GM23338 (cell line): ENCODE data around the gene ACTG1. TPM values are rescaled to one million over a fixed set of nuclear protein-coding genes. Genes with fewer than 3 reads are reported as not detected.

Experiments
- ATAC-seq: fragments of 200-7000 bp; cut with Tn5 transposase; 3 replicates; pipeline ENCODE4 v1.9.1; 2020
- DNase-seq: peaks from one replicate; pipeline ENCODE4 v3.0.0-alpha.2; 2015; ENCODE audit warnings: low spot score
- H2AFZ ChIP-seq: fragments of 200-600 bp; sonication (generic); 2 replicates; pipeline ENCODE4 v1.8.0; 2016; ENCODE audit warnings: antibody characterized with exemption, mild to moderate bottlenecking, moderate library complexity
- H3F3A ChIP-seq: fragments of 200-600 bp; sonication (generic); replicated peaks from 2 replicates; pipeline ENCODE4 v1.8.0; 2017; ENCODE audit warnings: antibody characterized with exemption, mixed run types, low read depth
- H3K27ac ChIP-seq: fragments of 200-600 bp; sonication (generic); 2 replicates; pipeline ENCODE4 v1.6.1; 2016; ENCODE audit warnings: low read depth
- H3K27me3 ChIP-seq: fragments of 200-600 bp; sonication (generic); 2 replicates; pipeline ENCODE4 v1.8.0; 2016; ENCODE audit warnings: mild to moderate bottlenecking, mixed run types, moderate library complexity; ENCODE audit not compliant: insufficient read depth
- H3K36me3 ChIP-seq: fragments of 200-600 bp; sonication (generic); 2 replicates; pipeline ENCODE4 v1.8.0; 2016; ENCODE audit warnings: mild to moderate bottlenecking; ENCODE audit not compliant: insufficient read depth
- H3K4me1 ChIP-seq: fragments of 200-600 bp; sonication (generic); 2 replicates; pipeline ENCODE4 v1.8.0; 2016; ENCODE audit warnings: mild to moderate bottlenecking, moderate library complexity; ENCODE audit not compliant: insufficient read depth
- H3K4me2 ChIP-seq: fragments of 200-600 bp; sonication (generic); 2 replicates; pipeline ENCODE4 v1.7.1; 2017; ENCODE audit warnings: mixed run types
- H3K4me3 ChIP-seq: fragments of 200-600 bp; sonication (generic); 2 replicates; pipeline ENCODE4 v1.6.1; 2016; ENCODE audit warnings: mixed run types
- H3K79me2 ChIP-seq: fragments of 200-600 bp; sonication (generic); replicated peaks from 2 replicates; pipeline ENCODE4 v1.8.0; 2017; ENCODE audit warnings: mild to moderate bottlenecking; ENCODE audit not compliant: insufficient read depth
- H3K9me2 ChIP-seq: fragments of 200-600 bp; sonication (generic); 2 replicates; pipeline ENCODE4 v1.8.0; 2017; ENCODE audit not compliant: insufficient read depth
- H4K20me1 ChIP-seq: fragments of 200-600 bp; sonication (generic); replicated peaks from 2 replicates; pipeline ENCODE4 v1.8.0; 2017; ENCODE audit warnings: mild to moderate bottlenecking; ENCODE audit not compliant: insufficient read depth
- H3K27ac Mint-ChIP-seq: 2 replicates; pipeline ENCODE4 v1.8.0; 2020; ENCODE audit warnings: inconsistent platforms, mild to moderate bottlenecking, moderate library complexity, mixed read lengths
- H3K27me3 Mint-ChIP-seq: 3 replicates; pipeline ENCODE4 v1.8.0; 2022; ENCODE audit warnings: low read depth, mild to moderate bottlenecking, moderate library complexity, mixed read lengths, inconsistent platforms; ENCODE audit not compliant: insufficient read depth, poor library complexity
- H3K36me3 Mint-ChIP-seq: 3 replicates; pipeline ENCODE4 v1.8.0; 2021; ENCODE audit warnings: low read depth, mild to moderate bottlenecking, inconsistent platforms, moderate library complexity, mixed read lengths
- H3K4me1 Mint-ChIP-seq: 3 replicates; pipeline ENCODE4 v1.8.0; 2020; ENCODE audit warnings: mild to moderate bottlenecking, inconsistent platforms, mixed read lengths
- H3K4me3 Mint-ChIP-seq: 3 replicates; pipeline ENCODE4 v1.8.0; 2021; ENCODE audit warnings: moderate library complexity, mild to moderate bottlenecking, inconsistent platforms, mixed read lengths
- H3K9me3 Mint-ChIP-seq: 3 replicates; pipeline ENCODE4 v1.8.0; 2020; ENCODE audit warnings: moderate library complexity, mild to moderate bottlenecking, inconsistent platforms, mixed read lengths
- CREB1 ChIP-seq: fragments of 250-450 bp; sonication (Bioruptor Pico); IDR thresholded peaks from 2 replicates; pipeline ENCODE4 v1.5.0; 2020; ENCODE audit warnings: low read depth, mild to moderate bottlenecking, moderate library complexity
- CTCF ChIP-seq, 2 experiments: fragments of 200-600 bp in 1 of 2; sonication (generic) in 1 of 2; conservative IDR thresholded peaks; 2 replicates each; pipeline versions ENCODE4 v1.5.1 to v1.6.1; 2016 to 2017; ENCODE audit warnings: antibody characterized with exemption in 2 of 2, low read depth in 2 of 2, mild to moderate bottlenecking in 2 of 2, moderate library complexity in 1 of 2
- EZH2 ChIP-seq: fragments of 200-600 bp; sonication (generic); IDR thresholded peaks from one replicate; pipeline ENCODE4 v1.8.0; 2017; ENCODE audit warnings: antibody characterized with exemption, mild to moderate bottlenecking, low read depth; ENCODE audit not compliant: unreplicated experiment
- EZH2phosphoT487 ChIP-seq: fragments of 200-600 bp; sonication (generic); IDR thresholded peaks from one replicate; pipeline ENCODE4 v1.8.1; 2018; ENCODE audit warnings: antibody characterized with exemption; ENCODE audit not compliant: unreplicated experiment
- JUNB ChIP-seq: IDR thresholded peaks from one replicate; pipeline ENCODE4 v1.6.1; 2016; ENCODE audit warnings: antibody characterized with exemption; ENCODE audit not compliant: unreplicated experiment
- NANOG ChIP-seq: IDR thresholded peaks from 2 replicates; pipeline ENCODE4 v1.6.1; 2016; ENCODE audit warnings: antibody characterized with exemption, borderline replicate concordance
- POLR2AphosphoS5 ChIP-seq: IDR thresholded peaks from 2 replicates; pipeline ENCODE4 v1.6.1; 2016; ENCODE audit warnings: antibody characterized with exemption, low read depth
- STAT1 ChIP-seq: IDR thresholded peaks from one replicate; pipeline ENCODE4 v1.6.1; 2016; ENCODE audit warnings: antibody characterized with exemption; ENCODE audit not compliant: unreplicated experiment
- ZNF114 ChIP-seq: fragments of 250-450 bp; sonication (Bioruptor Pico); IDR thresholded peaks from 2 replicates; pipeline ENCODE4 v1.5.0; 2020; ENCODE audit warnings: mild to moderate bottlenecking, moderate library complexity
- ZNF331 ChIP-seq: fragments of 250-450 bp; sonication (Bioruptor Pico); IDR thresholded peaks from 2 replicates; pipeline ENCODE4 v1.5.0; 2020; ENCODE audit warnings: low read depth, mild to moderate bottlenecking, moderate library complexity
- ZNF462 ChIP-seq: fragments of 250-450 bp; sonication (Bioruptor Pico); IDR thresholded peaks from 2 replicates; pipeline ENCODE4 v1.5.0; 2020; ENCODE audit warnings: mild to moderate bottlenecking, moderate library complexity
- polyA plus RNA-seq: library from polyadenylated mRNA; unstranded; fragments of >200 nt; fragmentation: Nextera tagmentation; extraction: Ambion mirVana; gene quantifications from 2 replicates; pipeline ENCODE4 v1.2.1, GENCODE V29; 2016
- total RNA-seq: library from RNA; depleted of rRNA; stranded (reverse); fragments of >200 nt; shearing (Covaris generic); gene quantifications from 2 replicates; pipeline ENCODE4 v1.2.3, GENCODE V29; 2014
- TF ChIP-seq, protein P1 (sequence below): IDR thresholded peaks from 2 replicates; pipeline ENCODE4 v1.6.1; 2016; ENCODE audit warnings: antibody characterized with exemption

ACTG1 gene
- total and polyA plus RNA-seq, 2 experiments from 2014 or later, result 1,867 to 4,739 TPM

- peak overlapping the region; percentile 84 for H3K4me3 ChIP-seq
- Mint-ChIP-seq H3K27ac (peak overlapping the region; percentile 65; the same call in 1 of the 2 replicates), H3K9me3 (peaks cover 15% of the 10 kb centered on the region), H3K4me3 (peak overlapping the region; percentile 87), H3K27me3 (peaks cover 53% of the 10 kb centered on the region), H3K36me3 (peaks cover 18% of the 10 kb centered on the region), H3K4me1 (peaks cover 20% of the 10 kb centered on the region)
- DNase-seq, result no peak
- peaks cover 36% of the 10 kb centered on the region for H3F3A ChIP-seq
- H3K36me3 ChIP-seq, result peaks cover 15% of the 10 kb centered on the region
- peak overlapping the region; percentile 78 for H3K4me2 ChIP-seq
- peaks cover 23% of the 10 kb centered on the region for H4K20me1 ChIP-seq
- H3K4me1 ChIP-seq, result peaks cover 21% of the 10 kb centered on the region
- H3K9me2 ChIP-seq, result no peaks in the 10 kb centered on the region
- no peak for TF ChIP-seq CREB1
- no peak for TF ChIP-seq JUNB
- TF ChIP-seq ZNF114 (CRISPR knock-in tag), result no peak
- no peak for TF ChIP-seq NANOG
- TF ChIP-seq, protein P1, sequence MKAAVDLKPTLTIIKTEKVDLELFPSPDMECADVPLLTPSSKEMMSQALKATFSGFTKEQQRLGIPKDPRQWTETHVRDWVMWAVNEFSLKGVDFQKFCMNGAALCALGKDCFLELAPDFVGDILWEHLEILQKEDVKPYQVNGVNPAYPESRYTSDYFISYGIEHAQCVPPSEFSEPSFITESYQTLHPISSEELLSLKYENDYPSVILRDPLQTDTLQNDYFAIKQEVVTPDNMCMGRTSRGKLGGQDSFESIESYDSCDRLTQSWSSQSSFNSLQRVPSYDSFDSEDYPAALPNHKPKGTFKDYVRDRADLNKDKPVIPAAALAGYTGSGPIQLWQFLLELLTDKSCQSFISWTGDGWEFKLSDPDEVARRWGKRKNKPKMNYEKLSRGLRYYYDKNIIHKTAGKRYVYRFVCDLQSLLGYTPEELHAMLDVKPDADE, result no peak
- no peak for TF ChIP-seq POLR2AphosphoS5
- TF ChIP-seq EZH2phosphoT487, result no peak
- TF ChIP-seq EZH2, result no peak
- TF ChIP-seq CTCF (conservative IDR thresholded peaks at IDR 0.05; ENCODE audit: low read depth in 2 of 2), result no peak
- TF ChIP-seq ZNF331 (CRISPR knock-in tag), result no peak
- no peak for TF ChIP-seq STAT1
- no peak for TF ChIP-seq ZNF462 (CRISPR knock-in tag)
- H2AFZ ChIP-seq, result no peak overlapping the region
- H3K27ac ChIP-seq, result 0 out of 2 replicates have a peak overlapping the region, but pooled peaks have one; percentile 88
- peaks cover 37% of the 10 kb centered on the region for H3K79me2 ChIP-seq
- ATAC-seq, result no peak
- H3K27me3 ChIP-seq, result peaks cover 26% of the 10 kb centered on the region
These were observed 3.0 kb upstream of the ACTG1 start for GRCh38 chr17:81515530-81516041.
